GOT3 (cell line): Measurements from ENCODE around the gene AMACR.

Experiments used
- DNase-seq: peaks from one replicate; lab custom pipeline; 2025; ENCODE audit warnings: mixed read lengths; lab: John Stamatoyannopoulos, UW

The AMACR gene

GRCh38 chr5:34007201-34007620 lies 639 bp downstream of the AMACR start:
- no peak for DNase-seq

GRCh38 chr5:34005681-34006080 lies 2.2 kb downstream of the AMACR start:
- DNase-seq, result no peak

- no peak for DNase-seq
These were observed 2.6 kb downstream of the AMACR start for GRCh38 chr5:34005211-34005610.

- no peak for DNase-seq
These were observed 3.9 kb downstream of the AMACR start for GRCh38 chr5:34003941-34004340.

GRCh38 chr5:34002629-34003328 lies 5.1 kb downstream of the AMACR start:
- no peak for DNase-seq

GRCh38 chr5:34001241-34001841 lies 6.5 kb downstream of the AMACR start:
- DNase-seq, result no peak

GRCh38 chr5:33999978-34000377 lies 7.9 kb downstream of the AMACR start:
- no peak for DNase-seq

- no peak for DNase-seq
These were observed 10.4 kb downstream of the AMACR start for GRCh38 chr5:33997331-33997983.

- DNase-seq, result no peak
These were observed 12.0 kb downstream of the AMACR start for GRCh38 chr5:33995865-33996264.

- no peak for DNase-seq
These were observed 13.0 kb downstream of the AMACR start for GRCh38 chr5:33994845-33995244.

GRCh38 chr5:33992864-33993263 lies 15.0 kb downstream of the AMACR start:
- DNase-seq, result no peak

- no peak for DNase-seq
These were observed 22.4 kb downstream of the AMACR start for GRCh38 chr5:33985447-33985846.

GRCh38 chr5:33984671-33985124 lies 23.2 kb downstream of the AMACR start, which contains the start of gene SLC45A2:
Gene SLC45A2, minus strand, starts transcription at chr5:33984693. Its CDS starts 110 bp downstream, at chr5:33984583.
- DNase-seq, result no peak

- DNase-seq, result no peak
These were observed 23.7 kb downstream of the AMACR start for GRCh38 chr5:33984178-33984577.

- no peak for DNase-seq
These were observed 26.3 kb downstream of the AMACR start for GRCh38 chr5:33981408-33982162.

- DNase-seq, result no peak
These were observed 27.8 kb downstream of the AMACR start for GRCh38 chr5:33980030-33980429.

GRCh38 chr5:33978306-33978705 lies 29.5 kb downstream of the AMACR start:
- DNase-seq, result no peak

- DNase-seq, result no peak
These were observed 31.5 kb downstream of the AMACR start for GRCh38 chr5:33976307-33976706.

GRCh38 chr5:33975852-33976251 lies 32.0 kb downstream of the AMACR start:
- no peak for DNase-seq

GRCh38 chr5:33973271-33973670 lies 34.6 kb downstream of the AMACR start:
- no peak for DNase-seq

- no peak for DNase-seq
These were observed 38.0 kb downstream of the AMACR start for GRCh38 chr5:33969572-33970452.
